ENCODE data around the gene SPTA1. TPM values are rescaled to one million over a fixed set of nuclear protein-coding genes. Genes with fewer than 3 reads are reported as not detected.

Gene SPTA1
- total and polyA plus RNA-seq, 4 donors: 0.02 to 21.1 (median 0.24) TPM

- Histone ChIP-seq H3K4me1 (ENCODE audit: control insufficient read depth in 5 of 5, insufficient read depth in 5 of 5, low read length in 5 of 5) (no peaks in the 10 kb centered on the region), H3K4me3 (no peak within 1 kb of the TSS), H3K9ac (ENCODE audit: insufficient read depth in 1 of 2, low read length in 2 of 2) (no peak within 1 kb of the TSS), H3K27me3 (ENCODE audit: control insufficient read depth in 3 of 3, insufficient read depth in 3 of 3, low read length in 2 of 3) (no peaks in the 10 kb centered on the region), H3K36me3 (ENCODE audit: control insufficient read depth in 4 of 4, insufficient read depth in 4 of 4, low read length in 4 of 4) (no peaks in the 10 kb centered on the region), H3K27ac (ENCODE audit: low read depth in 1 of 2, low read length in 1 of 2) (no peak within 1 kb of the TSS), H3K9me3 (ENCODE audit: control insufficient read depth in 4 of 4, insufficient read depth in 3 of 4, low read length in 3 of 4) (no peaks in the 10 kb centered on the region)
- no peak for ATAC-seq (ENCODE audit: insufficient read depth, low FRiP score)
- 81 to 93% methylated on average over 3 of the region's 3 CpGs for WGBS, 2 donors
- TF ChIP-seq, protein P1, sequence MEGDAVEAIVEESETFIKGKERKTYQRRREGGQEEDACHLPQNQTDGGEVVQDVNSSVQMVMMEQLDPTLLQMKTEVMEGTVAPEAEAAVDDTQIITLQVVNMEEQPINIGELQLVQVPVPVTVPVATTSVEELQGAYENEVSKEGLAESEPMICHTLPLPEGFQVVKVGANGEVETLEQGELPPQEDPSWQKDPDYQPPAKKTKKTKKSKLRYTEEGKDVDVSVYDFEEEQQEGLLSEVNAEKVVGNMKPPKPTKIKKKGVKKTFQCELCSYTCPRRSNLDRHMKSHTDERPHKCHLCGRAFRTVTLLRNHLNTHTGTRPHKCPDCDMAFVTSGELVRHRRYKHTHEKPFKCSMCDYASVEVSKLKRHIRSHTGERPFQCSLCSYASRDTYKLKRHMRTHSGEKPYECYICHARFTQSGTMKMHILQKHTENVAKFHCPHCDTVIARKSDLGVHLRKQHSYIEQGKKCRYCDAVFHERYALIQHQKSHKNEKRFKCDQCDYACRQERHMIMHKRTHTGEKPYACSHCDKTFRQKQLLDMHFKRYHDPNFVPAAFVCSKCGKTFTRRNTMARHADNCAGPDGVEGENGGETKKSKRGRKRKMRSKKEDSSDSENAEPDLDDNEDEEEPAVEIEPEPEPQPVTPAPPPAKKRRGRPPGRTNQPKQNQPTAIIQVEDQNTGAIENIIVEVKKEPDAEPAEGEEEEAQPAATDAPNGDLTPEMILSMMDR (IDR thresholded peaks at IDR 0.05; ENCODE audit: control extremely low read depth, extremely low read depth): no peak
- no peak for DNase-seq
Measured at GRCh38 chr1:158570480-158570879, 116.0 kb downstream of the SPTA1 start, which contains the start of gene OR6P1. OR6P1 (minus strand) TSS chr1:158570580; CDS start chr1:158563604, 6,976 bp downstream.

DNA sequence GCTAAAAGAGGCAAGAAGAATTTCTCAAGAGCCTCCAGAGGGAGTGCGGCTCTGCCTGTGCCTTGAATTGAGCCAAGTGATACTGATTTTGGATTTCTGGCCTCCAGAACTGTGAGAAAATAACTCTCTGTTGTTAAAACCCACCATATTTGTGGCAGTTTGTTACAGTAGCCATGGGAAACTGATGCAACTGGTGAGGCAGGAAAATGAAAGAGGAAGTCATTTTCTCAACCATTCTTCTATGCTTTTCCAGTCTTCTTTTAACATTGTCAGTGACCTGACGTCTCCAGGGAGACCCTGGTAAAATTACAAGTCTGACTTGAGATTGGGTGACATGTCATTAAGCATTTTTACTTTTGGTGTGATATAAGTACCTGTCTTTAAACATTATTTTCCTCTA is 121.9 kb downstream of the SPTA1 start:
- ATAC-seq (ENCODE audit: insufficient read depth, low FRiP score) (no peak), DNase-seq (no peak)
- H3K4me1 ChIP-seq (ENCODE audit: control insufficient read depth in 5 of 5, insufficient read depth in 5 of 5, low read length in 5 of 5): no peaks in the 10 kb centered on the region
- TF ChIP-seq, protein P1 (IDR thresholded peaks at IDR 0.05; ENCODE audit: control extremely low read depth, extremely low read depth): no peak
- no peaks in the 10 kb centered on the region for H3K36me3 ChIP-seq (ENCODE audit: control insufficient read depth in 4 of 4, insufficient read depth in 4 of 4, low read length in 4 of 4)
- H3K27me3 ChIP-seq (ENCODE audit: control insufficient read depth in 3 of 3, insufficient read depth in 3 of 3, low read length in 2 of 3): no peaks in the 10 kb centered on the region
- H3K9ac ChIP-seq (ENCODE audit: insufficient read depth in 1 of 2, low read length in 2 of 2): no peak overlapping the region
- peaks cover 0 to 4% (median 0%) of the 10 kb centered on the region in 4 donors for H3K9me3 ChIP-seq (ENCODE audit: control insufficient read depth in 4 of 4, insufficient read depth in 3 of 4, low read length in 3 of 4)
- 47 to 57% methylated on average over 2 of the region's 2 CpGs for WGBS, 2 donors
- no peak overlapping the region for H3K4me3 ChIP-seq
- H3K27ac ChIP-seq (ENCODE audit: low read depth in 1 of 2, low read length in 1 of 2): no peak overlapping the region

GRCh38 chr1:158563853-158564252 is 122.7 kb downstream of the SPTA1 start:
- no peak for DNase-seq
- H3K27me3 ChIP-seq (ENCODE audit: control insufficient read depth in 3 of 3, insufficient read depth in 3 of 3, low read length in 2 of 3): no peaks in the 10 kb centered on the region
- 62 to 70% methylated on average over 2 of the region's 2 CpGs for WGBS, 2 donors
- no peak overlapping the region for H3K27ac ChIP-seq (ENCODE audit: low read depth in 1 of 2, low read length in 1 of 2)
- no peak for ATAC-seq (ENCODE audit: insufficient read depth, low FRiP score)
- H3K9ac ChIP-seq (ENCODE audit: insufficient read depth in 1 of 2, low read length in 2 of 2): no peak overlapping the region
- peaks cover 0 to 4% (median 0%) of the 10 kb centered on the region in 4 donors for H3K9me3 ChIP-seq (ENCODE audit: control insufficient read depth in 4 of 4, insufficient read depth in 3 of 4, low read length in 3 of 4)
- H3K4me3 ChIP-seq: no peak overlapping the region
- no peaks in the 10 kb centered on the region for H3K36me3 ChIP-seq (ENCODE audit: control insufficient read depth in 4 of 4, insufficient read depth in 4 of 4, low read length in 4 of 4)
- TF ChIP-seq, protein P1 (IDR thresholded peaks at IDR 0.05; ENCODE audit: control extremely low read depth, extremely low read depth): no peak
- no peaks in the 10 kb centered on the region for H3K4me1 ChIP-seq (ENCODE audit: control insufficient read depth in 5 of 5, insufficient read depth in 5 of 5, low read length in 5 of 5)

Other genes with a start within 250 kb of the SPTA1 start
- not detected for gene OR10K1, start 224.9 kb downstream of the SPTA1 start, total RNA-seq
- gene OR10K1, start 224.9 kb downstream of the SPTA1 start, polyA plus RNA-seq: not detected
- not detected for gene OR10R2, start 214.5 kb downstream of the SPTA1 start, total RNA-seq
- gene OR10R2, start 214.5 kb downstream of the SPTA1 start, polyA plus RNA-seq: not detected
- not detected for gene OR6Y1, start 132.3 kb downstream of the SPTA1 start, total RNA-seq
- gene OR6Y1, start 132.3 kb downstream of the SPTA1 start, polyA plus RNA-seq: not detected
- not detected for gene OR6P1, start 116.1 kb downstream of the SPTA1 start, total RNA-seq
- not detected for gene OR6P1, start 116.1 kb downstream of the SPTA1 start, polyA plus RNA-seq
- gene OR10X1, start 106.8 kb downstream of the SPTA1 start, total RNA-seq: not detected
- not detected for gene OR10X1, start 106.8 kb downstream of the SPTA1 start, polyA plus RNA-seq
- not detected for gene OR10Z1, start 81.4 kb downstream of the SPTA1 start, total RNA-seq
- gene OR10Z1, start 81.4 kb downstream of the SPTA1 start, polyA plus RNA-seq: not detected
- gene OR6K2, start 13.9 kb upstream of the SPTA1 start, total RNA-seq: not detected
- not detected for gene OR6K2, start 13.9 kb upstream of the SPTA1 start, polyA plus RNA-seq
- under 1 TPM in 1 of 2 donors, not detected in 1; 0.09 TPM for gene OR6K3, start 34.0 kb upstream of the SPTA1 start, total RNA-seq
- gene OR6K3, start 34.0 kb upstream of the SPTA1 start, polyA plus RNA-seq: under 1 TPM; 0.06 to 0.12 TPM
- not detected for gene OR6K6, start 68.0 kb upstream of the SPTA1 start, total RNA-seq
- gene OR6K6, start 68.0 kb upstream of the SPTA1 start, polyA plus RNA-seq: not detected
- gene OR6N1, start 85.5 kb upstream of the SPTA1 start, total RNA-seq: under 1 TPM in 1 of 2 donors, not detected in 1; 0.80 TPM
- 1 to 10 TPM in 1 of 2 donors, not detected in 1; 8.7 TPM for gene OR6N1, start 85.5 kb upstream of the SPTA1 start, polyA plus RNA-seq
- gene OR6N2, start 94.5 kb upstream of the SPTA1 start, total RNA-seq: not detected
- gene OR6N2, start 94.5 kb upstream of the SPTA1 start, polyA plus RNA-seq: not detected
- 10 to 100 TPM; 25.0 to 27.2 TPM for gene MNDA, start 144.6 kb upstream of the SPTA1 start, total RNA-seq
- gene MNDA, start 144.6 kb upstream of the SPTA1 start, polyA plus RNA-seq: 100 to 1,000 TPM in 1 of 2 donors, 1 to 10 TPM in 1; 8.5 to 108 TPM
- gene PYHIN1, start 244.8 kb upstream of the SPTA1 start, total RNA-seq: 1 to 10 TPM in 1 of 2 donors, under 1 TPM in 1; 0.95 to 2.4 TPM
- gene PYHIN1, start 244.8 kb upstream of the SPTA1 start, polyA plus RNA-seq: under 1 TPM; 0.43 to 0.94 TPM

Data from lung (tissue), 12 donors.